ENCODE results near the gene PDE6B. TPM values are rescaled to one million over a fixed set of nuclear protein-coding genes. Genes with fewer than 3 reads are reported as not detected.

Gene PDE6B
- total and polyA plus RNA-seq, 12 donors: 0.73 to 6.2 (median 3.6) TPM

- no peak for ATAC-seq
- Histone ChIP-seq H3K36me3 (no peaks in the 10 kb centered on the region), H3K27me3 (peaks cover 5 to 70% (median 56%) of the 10 kb centered on the region in 7 donors), H3K4me1 (no peaks in the 10 kb centered on the region), H3K27ac (no peak overlapping the region), H3K9me3 (no peaks in the 10 kb centered on the region), H3K4me3 (no peak overlapping the region)
- intact Hi-C loops (cut with DNase I): no loop called here
- DNase-seq: no peak
- 70 to 75% methylated on average over 28 of the region's 28 CpGs for WGBS, 2 donors
- no peak for TF ChIP-seq CTCF (IDR thresholded peaks at IDR 0.05)
These were observed 23.4 kb downstream of the PDE6B start for GRCh38 chr4:648579-649292.

- DNase-seq: no peak
- WGBS, 2 donors: 87 to 93% methylated on average over 7 of the region's 7 CpGs
- no peak overlapping the region for H3K4me3 ChIP-seq
- no peak for TF ChIP-seq CTCF (IDR thresholded peaks at IDR 0.05)
- no peaks in the 10 kb centered on the region for H3K9me3 ChIP-seq
- intact Hi-C loops (cut with DNase I): no loop called here
- H3K4me1 ChIP-seq: no peaks in the 10 kb centered on the region
- H3K27ac ChIP-seq: no peak overlapping the region
- no peak for ATAC-seq
- peaks cover 5 to 74% (median 56%) of the 10 kb centered on the region in 7 donors for H3K27me3 ChIP-seq
- no peaks in the 10 kb centered on the region for H3K36me3 ChIP-seq
These were observed 23.9 kb downstream of the PDE6B start for GRCh38 chr4:649293-649625.

- TF ChIP-seq CTCF (IDR thresholded peaks at IDR 0.05): no peak
- H3K27ac ChIP-seq: no peak overlapping the region
- 88 to 90% methylated on average over 13 of the region's 13 CpGs for WGBS, 2 donors
- ATAC-seq: no peak
- H3K4me3 ChIP-seq: no peak overlapping the region
- peaks cover 5 to 77% (median 56%) of the 10 kb centered on the region in 7 donors for H3K27me3 ChIP-seq
- no peaks in the 10 kb centered on the region for H3K4me1 ChIP-seq
- intact Hi-C loops (cut with DNase I): no loop called here
- no peaks in the 10 kb centered on the region for H3K9me3 ChIP-seq
- DNase-seq: no peak
- no peaks in the 10 kb centered on the region for H3K36me3 ChIP-seq
These were observed 24.5 kb downstream of the PDE6B start for GRCh38 chr4:649751-650310.

- no peaks in the 10 kb centered on the region for H3K4me1 ChIP-seq
- H3K9me3 ChIP-seq: no peaks in the 10 kb centered on the region
- intact Hi-C loops (cut with DNase I): no loop called here
- H3K36me3 ChIP-seq: no peaks in the 10 kb centered on the region
- no peak overlapping the region for H3K4me3 ChIP-seq
- no peak for DNase-seq
- TF ChIP-seq CTCF (IDR thresholded peaks at IDR 0.05): no peak
- ATAC-seq: no peak
- WGBS, 2 donors: 62 to 70% methylated on average over 18 of the region's 18 CpGs
- peaks cover 5 to 84% (median 56%) of the 10 kb centered on the region in 7 donors for H3K27me3 ChIP-seq
- H3K27ac ChIP-seq: no peak overlapping the region
These were observed 25.1 kb downstream of the PDE6B start for GRCh38 chr4:650461-650860.

Measured in heart right ventricle (tissue), 16 donors.